ENCODE data around the gene L3MBTL4. TPM values are rescaled to one million over a fixed set of nuclear protein-coding genes. Genes with fewer than 3 reads are reported as not detected.

The L3MBTL4 gene
- total RNA-seq, 1 experiment from 2014 or later = 1.4 TPM

GRCh38 chr18:6161549-6161948 is 253.2 kb downstream of the L3MBTL4 start:
- peaks cover 5% of the 10 kb centered on the region for H3K27me3 Mint-ChIP-seq (ENCODE audit: low read depth)
- H3K36me3 Mint-ChIP-seq = peaks cover 32% of the 10 kb centered on the region
- H3K4me1 Mint-ChIP-seq = no peaks in the 10 kb centered on the region
- H3K4me3 Mint-ChIP-seq = no peak overlapping the region
- no peak for DNase-seq (ENCODE audit: low spot score)
- no peak for TF ChIP-seq SP1 (CRISPR knock-in tag; conservative IDR thresholded peaks at IDR 0.05)
- no peak for TF ChIP-seq E2F4 (CRISPR knock-in tag; IDR thresholded peaks at IDR 0.05; ENCODE audit: borderline replicate concordance, low read depth)
- TF ChIP-seq E2F5 (CRISPR knock-in tag; IDR thresholded peaks at IDR 0.05) = no peak
- TF ChIP-seq ATF2 (CRISPR knock-in tag; IDR thresholded peaks at IDR 0.05; ENCODE audit: borderline replicate concordance, low read depth) = no peak
- TF ChIP-seq NFYB (CRISPR knock-in tag; conservative IDR thresholded peaks at IDR 0.05; ENCODE audit: low read depth) = no peak
- TF ChIP-seq ELF4 (CRISPR knock-in tag; IDR thresholded peaks at IDR 0.05; ENCODE audit: low read depth) = no peak
- no peak for TF ChIP-seq RORB (CRISPR knock-in tag; IDR thresholded peaks at IDR 0.05)
- no peak for TF ChIP-seq FOXJ3 (CRISPR knock-in tag; IDR thresholded peaks at IDR 0.05; ENCODE audit: borderline replicate concordance)
- no peak for TF ChIP-seq ZNF396 (CRISPR knock-in tag; IDR thresholded peaks at IDR 0.05; ENCODE audit: borderline replicate concordance)
- no peak for TF ChIP-seq JUN (CRISPR knock-in tag; IDR thresholded peaks at IDR 0.05)
- no peak for TF ChIP-seq ZNF671 (CRISPR knock-in tag; IDR thresholded peaks at IDR 0.05)
- no peak for TF ChIP-seq PREB (CRISPR knock-in tag; IDR thresholded peaks at IDR 0.05; ENCODE audit: borderline replicate concordance)
- no peak for TF ChIP-seq HMGXB4 (CRISPR knock-in tag; IDR thresholded peaks at IDR 0.05)
- no peak for TF ChIP-seq GABPB1 (CRISPR knock-in tag; IDR thresholded peaks at IDR 0.05)
- ChIA-PET POLR2A (no interaction called here), CTCF (no interaction called here)
- H3K9me3 Mint-ChIP-seq = peaks cover 46% of the 10 kb centered on the region
- ATAC-seq = no peak
- H3K27ac Mint-ChIP-seq = no peak overlapping the region

DNA sequence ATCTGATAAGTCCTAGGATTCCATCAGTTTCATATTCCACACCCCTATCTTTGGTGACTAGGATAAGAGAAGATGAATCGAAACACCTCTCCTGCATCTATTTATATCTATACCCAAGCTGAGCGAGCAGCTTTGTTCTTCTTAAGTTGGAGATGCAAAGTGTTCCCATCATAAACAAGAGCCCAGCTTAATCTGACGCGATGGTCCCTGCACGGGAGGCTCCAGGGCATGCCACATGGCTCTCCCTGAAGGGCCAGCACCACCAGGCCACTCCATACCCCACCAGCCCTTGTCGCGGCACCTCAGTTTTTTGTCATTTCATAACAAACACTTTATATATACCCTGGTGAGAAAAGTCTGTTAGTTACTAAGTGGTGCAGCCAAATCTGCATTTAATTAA is 255.3 kb downstream of the L3MBTL4 start:
- peaks cover 25% of the 10 kb centered on the region for H3K9me3 Mint-ChIP-seq
- H3K27ac Mint-ChIP-seq = no peak overlapping the region
- DNase-seq (ENCODE audit: low spot score) = no peak
- ATAC-seq = no peak
- H3K27me3 Mint-ChIP-seq (ENCODE audit: low read depth) = peaks cover 3% of the 10 kb centered on the region
- POLR2A ChIA-PET = no interaction called here
- CTCF ChIA-PET = interaction anchor here (1.3 kb wide), 1 partner anchor 60 kb away, joined by 3 read pairs; no protein-coding TSS in a partner anchor
- H3K36me3 Mint-ChIP-seq = peaks cover 18% of the 10 kb centered on the region
- no peaks in the 10 kb centered on the region for H3K4me1 Mint-ChIP-seq
- no peak for TF ChIP-seq GABPB1 (CRISPR knock-in tag; IDR thresholded peaks at IDR 0.05)
- TF ChIP-seq, protein P1, sequence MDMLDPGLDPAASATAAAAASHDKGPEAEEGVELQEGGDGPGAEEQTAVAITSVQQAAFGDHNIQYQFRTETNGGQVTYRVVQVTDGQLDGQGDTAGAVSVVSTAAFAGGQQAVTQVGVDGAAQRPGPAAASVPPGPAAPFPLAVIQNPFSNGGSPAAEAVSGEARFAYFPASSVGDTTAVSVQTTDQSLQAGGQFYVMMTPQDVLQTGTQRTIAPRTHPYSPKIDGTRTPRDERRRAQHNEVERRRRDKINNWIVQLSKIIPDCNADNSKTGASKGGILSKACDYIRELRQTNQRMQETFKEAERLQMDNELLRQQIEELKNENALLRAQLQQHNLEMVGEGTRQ (CRISPR knock-in tag; IDR thresholded peaks at IDR 0.05) = no peak
- no peak for TF ChIP-seq TEAD1 (CRISPR knock-in tag; IDR thresholded peaks at IDR 0.05)
- TF ChIP-seq E2F5 (CRISPR knock-in tag; IDR thresholded peaks at IDR 0.05) = no peak
- no peak for TF ChIP-seq IRF2 (CRISPR knock-in tag; IDR thresholded peaks at IDR 0.05; ENCODE audit: borderline replicate concordance, low read depth)
- TF ChIP-seq NR1H2 (CRISPR knock-in tag; IDR thresholded peaks at IDR 0.05) = no peak
- H3K4me3 Mint-ChIP-seq = no peak overlapping the region

Data from WTC11 (cell line).